Bone marrow (tissue), 2 donors: ENCODE results near the gene NCOA3.

Experiments
- DNase-seq, 2 donors: peaks; one replicate each; lab custom pipeline; 2025; lab: John Stamatoyannopoulos, UW

Gene NCOA3

DNA sequence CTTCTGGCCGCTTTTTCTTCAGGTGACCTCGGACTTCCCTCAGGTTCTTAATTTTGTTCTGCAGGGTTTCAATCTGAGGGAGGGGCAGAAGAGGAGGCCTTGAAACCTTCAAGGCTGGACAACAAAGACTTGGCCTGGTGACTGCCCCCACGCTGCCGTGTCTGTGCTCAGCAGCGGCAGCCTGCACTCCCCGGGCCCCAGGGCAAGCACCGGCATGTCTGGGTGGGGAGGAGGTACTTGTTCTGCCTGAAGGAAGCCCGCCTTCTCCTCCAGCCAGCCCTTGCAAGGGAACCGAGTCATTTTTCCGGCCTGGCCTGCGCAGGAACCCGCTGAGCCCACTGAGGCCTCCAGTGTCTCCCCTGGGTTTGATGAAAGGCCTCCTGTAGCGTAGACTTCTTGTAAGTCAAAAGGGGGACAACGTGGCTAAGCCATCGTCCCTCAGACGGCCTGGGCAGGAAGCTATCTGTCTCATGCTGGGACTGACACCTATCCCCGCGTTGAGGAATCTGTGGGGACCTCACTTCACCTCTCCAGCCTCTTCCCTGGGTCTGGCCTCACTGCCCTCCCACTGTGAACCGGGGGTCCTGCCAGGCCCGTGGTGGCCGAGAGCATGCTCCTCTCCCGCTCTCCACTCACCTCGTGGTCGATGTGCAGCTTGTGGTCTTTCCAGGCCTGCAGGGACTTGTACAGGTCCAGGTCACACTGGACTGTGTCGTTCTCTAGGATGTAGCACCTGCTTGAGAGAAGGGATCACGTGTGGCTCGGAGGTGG is 163.7 kb downstream of the NCOA3 start:
- DNase-seq: no peak

DNA sequence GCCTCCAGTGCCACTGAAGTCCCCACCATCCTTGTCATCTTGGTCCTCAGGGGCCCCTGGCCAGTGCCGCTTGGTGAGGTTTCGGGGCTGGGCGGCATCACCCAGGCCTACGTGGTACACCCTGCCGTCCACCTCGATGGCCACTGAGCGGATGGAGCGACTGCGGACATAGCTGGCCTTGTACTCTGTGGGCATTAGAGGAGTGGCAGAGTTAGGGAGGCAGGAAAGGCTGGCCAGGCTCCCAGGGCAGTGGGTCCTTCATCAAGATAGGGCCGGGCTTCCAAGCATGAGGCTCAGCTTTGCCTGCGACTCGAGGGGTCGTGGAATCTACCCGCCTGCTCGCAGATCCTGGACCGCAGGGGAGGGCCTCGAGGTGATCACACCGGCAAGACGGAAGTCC is 164.6 kb downstream of the NCOA3 start:
- DNase-seq: no peak

DNA sequence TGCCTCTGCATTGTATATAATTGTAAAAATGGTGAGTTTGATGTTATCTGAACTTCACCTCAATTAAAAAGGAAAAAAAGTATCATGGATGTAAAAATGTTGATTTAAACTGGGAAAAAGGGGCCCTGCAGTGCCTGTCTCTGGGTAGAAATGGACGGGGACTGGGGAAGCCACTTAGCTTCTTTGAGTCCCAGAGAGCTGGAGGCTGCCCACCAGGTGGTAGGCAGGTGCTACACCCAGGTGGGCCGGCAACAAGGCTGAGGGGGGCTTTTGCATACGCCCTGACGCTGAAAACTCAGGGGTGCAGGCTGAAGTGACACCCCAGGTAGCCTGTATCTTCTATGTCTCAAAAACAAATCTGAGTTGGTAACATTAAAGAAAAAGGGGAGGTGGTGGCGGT is 165.4 kb downstream of the NCOA3 start:
- no peak for DNase-seq

DNA sequence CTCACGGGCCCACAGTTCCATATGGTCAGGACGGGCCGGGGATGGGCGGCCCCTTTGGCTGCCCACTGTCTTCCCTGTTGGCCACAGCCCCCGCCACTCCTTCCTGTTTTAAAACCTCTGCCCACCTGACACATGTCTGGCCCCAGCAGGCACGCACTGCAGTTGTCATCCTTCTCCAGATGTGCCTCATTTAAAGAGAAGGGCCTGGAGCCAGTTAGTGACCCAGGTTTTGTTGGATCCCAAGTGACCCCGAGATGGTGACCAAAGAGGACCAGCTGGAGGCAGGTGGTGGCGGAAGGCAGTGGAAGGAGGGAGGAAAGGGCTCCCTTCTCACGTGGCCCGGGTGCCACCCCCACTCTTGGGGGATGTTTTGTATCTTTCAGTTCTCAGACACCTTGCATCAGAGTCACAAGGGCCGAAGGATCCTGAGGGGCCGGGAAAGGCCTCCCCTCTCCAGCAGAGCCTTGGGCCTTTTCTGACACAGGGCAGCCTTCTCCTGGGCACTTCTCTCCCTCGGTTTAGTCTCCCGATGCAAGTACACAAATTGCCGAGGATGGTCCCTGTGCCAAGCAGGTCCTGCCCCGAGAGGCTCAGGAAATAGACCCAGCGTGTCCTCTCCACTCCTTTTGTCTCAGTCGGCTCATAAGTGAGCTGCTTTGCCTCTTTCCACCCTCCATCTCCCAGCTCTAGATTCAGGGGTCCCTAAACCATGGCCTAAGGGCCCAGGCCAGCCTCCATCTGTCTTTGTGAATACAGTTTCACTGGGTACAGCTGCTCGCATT is 166.0 kb downstream of the NCOA3 start:
- DNase-seq: no peak

DNA sequence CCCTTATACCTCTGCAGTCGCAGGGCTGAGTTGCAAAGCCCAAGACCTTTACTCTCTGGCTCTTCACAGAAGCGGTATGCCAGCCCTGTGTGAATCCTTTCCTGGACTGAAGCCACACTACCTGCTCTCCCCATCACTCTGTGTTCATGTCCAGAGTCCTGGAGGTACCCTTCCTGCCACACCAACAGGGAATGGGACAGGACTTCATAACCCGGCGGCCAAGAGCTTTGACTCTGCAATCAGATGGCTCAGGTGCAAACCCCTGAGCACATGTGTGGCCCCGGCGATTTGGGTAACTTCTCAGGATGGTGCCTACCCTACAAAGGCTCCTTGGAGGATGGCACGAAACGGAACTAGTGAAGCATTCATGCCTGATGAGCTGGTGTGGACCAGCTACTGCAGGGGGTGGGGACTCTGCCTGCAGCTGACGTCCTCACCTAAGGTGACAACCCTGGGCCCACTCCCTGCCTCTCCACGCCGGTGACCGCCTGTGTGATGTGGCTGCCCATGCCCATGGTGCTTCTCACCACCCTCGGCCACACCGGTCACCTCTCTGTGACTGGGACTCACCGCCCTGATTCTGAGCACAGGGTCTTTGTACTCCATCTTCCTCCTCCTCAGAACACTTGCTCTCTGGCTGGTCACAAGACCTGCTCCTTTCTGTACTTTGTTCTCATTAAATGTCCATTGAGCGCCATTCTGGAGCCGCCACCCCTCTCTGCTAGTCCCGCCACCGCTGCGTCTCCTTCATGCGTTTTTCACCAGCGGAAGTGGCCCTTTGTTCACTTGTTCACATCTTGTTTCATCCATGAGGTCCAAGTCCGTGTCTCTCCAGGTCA is 166.8 kb downstream of the NCOA3 start:
- no peak for DNase-seq

DNA sequence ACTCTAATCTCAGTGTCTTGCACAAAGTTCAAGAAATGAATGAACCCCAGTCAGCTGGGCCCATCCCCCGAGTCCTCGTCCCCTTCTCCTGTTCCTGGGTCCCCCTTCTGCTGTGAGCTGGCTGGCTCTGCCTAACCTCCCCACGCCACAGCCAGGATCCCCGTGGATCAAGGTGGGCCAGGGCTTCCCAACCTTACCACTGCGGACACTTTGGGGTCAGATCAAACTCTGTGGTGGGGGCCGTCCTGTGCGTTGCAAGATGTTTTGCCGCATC is 167.4 kb downstream of the NCOA3 start:
- DNase-seq: no peak

DNA sequence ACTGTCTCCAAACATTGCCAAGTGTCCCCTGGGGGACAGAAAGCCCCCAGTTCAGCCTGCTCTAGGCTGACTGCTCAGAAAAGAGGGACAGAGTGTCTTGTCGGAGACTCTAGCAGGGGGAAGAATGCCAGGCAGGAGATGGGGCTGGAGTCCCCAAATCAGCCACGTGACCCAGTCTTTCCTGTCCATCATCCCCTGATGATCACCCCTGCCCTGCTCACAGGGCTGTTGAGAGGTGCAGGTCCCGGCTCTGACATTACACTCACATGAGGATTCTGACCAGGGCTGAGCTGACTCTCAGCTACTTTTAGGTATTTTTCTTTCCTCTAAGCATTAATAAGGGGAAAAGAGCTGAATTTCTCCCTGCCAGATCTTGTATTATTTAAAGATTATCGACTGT is 167.8 kb downstream of the NCOA3 start:
- DNase-seq: no peak

DNA sequence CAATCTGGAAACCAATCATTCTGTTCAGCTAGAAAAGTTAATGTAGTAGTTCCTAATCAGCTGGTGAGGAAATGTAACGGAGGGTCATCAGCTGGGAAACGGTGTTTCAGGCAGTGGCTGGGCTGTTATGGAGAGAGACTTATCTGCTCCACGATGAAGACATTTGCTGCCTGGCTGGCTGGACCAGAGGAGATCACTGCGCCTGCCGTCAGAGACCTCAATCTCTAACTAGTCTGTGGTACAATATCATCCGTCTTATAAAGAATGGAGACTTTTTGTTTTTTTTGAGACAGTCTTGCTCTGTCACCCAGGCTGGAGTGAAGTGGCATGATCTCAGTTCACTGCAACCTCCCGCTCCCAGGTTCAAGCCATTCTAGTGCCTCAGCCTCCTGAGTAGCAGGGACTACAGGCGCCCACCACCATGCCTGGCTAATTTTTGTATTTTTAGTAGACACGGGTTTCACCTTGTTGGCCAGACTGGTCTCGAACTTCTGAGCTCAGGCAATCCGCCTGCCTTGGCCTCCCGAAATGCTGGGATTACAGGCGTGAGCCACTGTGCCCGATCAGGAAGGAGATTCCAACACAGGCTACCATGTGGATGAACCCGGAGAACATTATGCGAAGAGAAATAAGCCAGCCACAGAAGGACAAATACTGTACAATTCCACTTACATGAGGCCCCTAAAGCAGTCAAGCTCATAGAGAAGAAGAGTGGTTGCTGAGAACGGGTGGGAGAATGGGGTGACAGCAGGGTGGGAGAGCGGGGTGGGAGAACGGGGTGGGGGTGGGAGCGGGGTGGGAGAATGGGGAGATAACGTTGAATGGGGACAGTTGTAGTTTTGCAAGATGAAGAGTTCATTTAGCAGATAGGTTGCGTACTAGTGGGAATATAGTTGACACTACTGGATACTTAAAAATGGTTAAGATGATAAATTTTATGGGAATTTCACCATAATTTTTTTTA is 168.5 kb downstream of the NCOA3 start:
- DNase-seq: no peak

DNA sequence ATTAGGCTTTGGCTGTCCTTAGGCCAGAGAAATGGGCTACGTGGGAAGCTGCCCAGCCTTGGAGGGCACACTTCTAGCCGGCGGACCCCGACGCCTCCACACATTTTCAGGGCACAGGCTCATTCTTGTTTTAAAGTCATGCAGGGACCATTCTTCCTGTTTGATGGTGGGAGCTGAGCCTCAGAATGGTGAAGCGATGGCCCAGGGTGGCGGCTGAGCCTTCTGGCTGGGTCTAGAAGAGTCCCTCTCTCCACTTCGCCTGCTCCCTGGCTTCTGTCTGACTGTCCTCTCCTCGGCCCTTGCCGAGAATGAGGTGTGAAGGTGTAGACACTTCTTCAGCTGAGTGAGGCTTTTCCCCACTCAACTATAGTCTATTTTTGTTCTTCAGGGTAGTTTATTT is 169.2 kb downstream of the NCOA3 start:
- DNase-seq: no peak

DNA sequence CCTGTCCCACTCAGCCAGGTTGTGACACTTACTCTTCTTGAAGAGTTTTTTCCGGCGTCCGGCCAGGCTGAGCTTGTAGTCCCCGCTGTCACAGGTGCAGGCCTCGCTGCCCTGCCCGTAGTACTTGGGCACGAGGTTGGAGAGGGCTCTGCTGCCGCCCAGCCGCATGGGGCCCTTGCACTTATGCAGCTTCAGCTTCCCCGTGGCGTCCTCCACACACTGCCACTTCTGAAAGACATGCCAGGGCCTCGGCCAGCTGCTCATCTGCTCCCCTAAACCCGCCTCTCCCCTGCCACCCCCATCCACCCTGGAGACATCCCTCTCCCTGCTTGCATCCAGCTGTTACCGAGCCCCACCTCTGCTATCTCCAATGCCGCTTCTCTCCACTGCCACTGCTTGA is 170.5 kb downstream of the NCOA3 start:
- no peak for DNase-seq

DNA sequence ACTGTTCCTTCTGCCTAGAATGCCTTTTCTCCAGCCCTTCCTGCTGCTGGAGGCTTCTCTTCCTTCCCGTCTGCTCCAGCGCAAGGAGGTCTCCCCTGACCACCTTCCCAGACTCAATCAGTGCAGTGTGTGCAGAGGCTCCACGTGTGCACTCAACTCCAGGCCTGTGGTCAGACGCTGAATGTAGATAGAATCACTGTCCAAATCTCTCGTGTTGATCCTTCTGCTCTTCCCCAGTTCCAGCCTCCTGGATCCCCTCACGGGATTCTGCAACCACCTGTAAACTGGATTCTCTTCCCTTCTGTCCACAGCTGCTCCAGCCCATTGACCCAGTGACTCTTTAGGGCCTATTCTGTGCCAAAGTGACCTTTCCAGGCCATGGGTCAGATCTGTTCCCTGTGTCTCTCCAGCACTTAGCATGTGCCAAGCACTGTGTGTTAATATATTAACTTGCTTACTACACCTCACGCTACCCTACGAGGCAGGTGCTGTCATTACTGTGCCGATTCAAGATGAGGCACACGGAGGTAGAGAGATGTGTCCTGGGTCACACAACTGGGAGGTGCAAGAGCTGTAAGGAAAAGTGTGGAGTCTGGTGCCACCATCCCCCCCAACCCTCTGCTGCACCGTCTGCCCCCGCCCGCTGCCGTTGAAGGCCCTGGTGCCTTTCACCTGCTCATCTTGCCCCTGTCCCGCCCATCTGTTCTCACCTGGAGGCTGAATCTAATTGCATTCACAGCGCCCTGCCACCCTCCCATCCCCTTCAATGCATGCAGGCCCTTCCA is 171.4 kb downstream of the NCOA3 start:
- no peak for DNase-seq

DNA sequence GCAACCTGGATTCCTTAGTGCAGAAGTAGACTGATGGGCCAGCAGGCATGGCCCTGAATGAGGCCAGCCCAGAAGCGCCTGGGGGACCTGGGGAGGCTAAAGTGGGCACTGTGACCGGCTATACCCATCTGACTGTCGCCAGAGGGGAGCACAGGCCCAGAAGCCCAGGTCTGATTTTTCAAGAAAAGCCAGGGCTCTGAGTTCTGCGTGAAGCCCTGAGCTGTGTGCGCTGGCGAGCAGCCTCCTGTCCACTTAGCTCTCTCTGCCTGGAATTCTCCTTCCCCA is 171.9 kb downstream of the NCOA3 start:
- no peak for DNase-seq

DNA sequence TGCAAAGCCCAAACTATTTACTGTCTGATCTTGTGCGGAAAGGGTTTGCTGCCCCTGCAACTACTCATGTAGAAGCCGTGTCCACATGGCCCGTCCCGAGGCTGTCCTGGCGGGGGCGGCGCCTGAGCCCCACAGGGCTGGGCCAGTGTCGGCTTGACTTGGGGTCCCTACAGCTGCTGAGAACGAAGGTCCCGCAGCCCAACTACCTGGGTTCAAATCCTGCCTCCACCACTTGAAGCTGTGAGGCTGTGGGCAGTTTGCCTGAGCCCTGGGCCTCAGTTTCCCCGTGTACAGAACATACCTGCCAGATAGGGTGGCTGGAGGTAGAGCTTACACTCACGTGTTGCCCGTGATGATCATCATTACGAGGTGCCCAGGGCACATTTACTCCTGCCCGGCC is 172.5 kb downstream of the NCOA3 start:
- no peak for DNase-seq

DNA sequence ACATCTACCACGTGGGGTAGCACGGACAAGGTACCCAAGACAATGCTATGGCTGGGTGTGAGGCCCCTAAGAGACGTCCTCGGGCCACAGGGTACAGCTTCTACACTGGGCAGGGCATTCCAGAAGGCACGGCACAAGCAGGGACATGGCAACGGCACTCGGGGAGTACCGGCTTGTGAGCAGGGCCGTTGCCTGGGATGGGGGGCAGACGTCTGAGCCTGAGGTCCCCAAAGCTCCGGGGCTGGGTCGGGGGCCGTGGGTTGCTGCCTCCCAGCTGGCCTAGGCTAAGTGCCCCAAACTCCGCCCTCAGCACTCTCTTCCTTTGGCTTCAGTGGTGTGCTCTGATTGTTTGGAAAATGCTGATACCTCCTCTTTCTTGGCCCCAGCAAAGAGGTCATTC is 173.0 kb downstream of the NCOA3 start:
- no peak for DNase-seq

DNA sequence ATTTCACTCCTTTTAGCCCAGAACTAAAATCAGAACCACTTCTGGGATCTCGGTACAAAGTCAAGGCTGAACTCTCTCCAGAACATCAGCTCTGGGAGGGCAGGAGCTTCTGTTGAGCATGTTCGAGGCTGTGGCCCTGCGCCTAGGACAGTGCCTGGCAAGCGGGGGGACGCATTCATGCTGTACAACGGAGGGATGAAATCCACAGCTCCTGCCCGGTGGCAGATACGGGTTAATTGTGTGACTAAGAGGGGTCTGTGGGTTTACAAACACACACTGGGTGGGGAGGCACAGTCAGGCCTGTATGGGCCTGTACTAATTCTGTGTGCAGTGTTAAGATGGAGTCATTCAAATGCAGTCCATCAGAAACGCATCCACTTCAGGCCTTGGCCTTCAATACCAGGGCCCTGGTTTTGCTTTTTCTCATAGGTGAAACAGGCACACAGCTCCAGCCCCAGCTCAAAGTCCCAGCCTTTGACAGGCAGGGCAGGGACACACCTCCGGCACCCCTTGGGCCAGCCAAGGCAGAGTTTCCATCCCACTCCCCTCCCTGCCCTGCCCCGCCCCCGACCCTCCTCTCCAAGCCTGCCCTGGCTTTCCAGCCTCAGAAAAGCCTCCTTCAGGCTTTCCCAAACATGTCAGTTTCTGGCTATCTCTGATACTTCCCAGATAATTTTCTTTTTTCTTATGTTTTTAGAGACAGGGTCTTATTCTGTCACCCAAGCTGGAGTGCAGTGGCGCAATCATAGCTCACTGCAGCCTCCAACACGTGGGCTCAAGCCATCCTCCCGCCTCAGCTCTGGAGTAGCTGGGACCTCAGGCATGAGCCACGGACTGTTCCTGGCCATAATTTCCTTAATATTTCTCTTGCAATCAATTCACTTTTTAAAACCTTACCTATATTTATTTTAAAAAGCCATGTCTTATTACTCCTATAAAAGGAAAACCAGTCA is 173.8 kb downstream of the NCOA3 start:
- DNase-seq: no peak

DNA sequence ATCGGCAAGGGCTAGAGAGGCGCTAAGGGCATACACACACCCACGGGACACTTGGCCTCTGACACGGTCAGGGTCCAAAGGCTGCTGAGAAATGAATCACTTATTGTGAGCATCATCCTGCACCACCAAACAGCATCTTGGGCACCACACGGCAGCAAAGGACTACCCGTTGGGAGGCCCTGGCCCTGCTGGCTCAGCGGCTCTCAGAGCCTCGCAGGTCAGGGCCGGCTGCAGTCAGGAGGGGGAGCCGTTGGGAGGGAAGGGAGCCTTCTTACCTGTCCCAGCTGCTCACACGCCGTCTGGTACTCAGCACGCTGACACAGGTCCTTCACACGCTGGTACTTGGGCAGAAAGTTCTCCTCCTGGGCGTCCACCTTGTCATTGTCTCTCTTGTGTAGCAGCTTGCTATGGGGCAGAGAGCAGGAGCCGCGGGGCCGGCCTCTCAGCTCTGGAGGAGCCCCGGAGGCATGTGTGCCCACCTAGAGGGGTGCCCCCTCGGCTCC is 174.6 kb downstream of the NCOA3 start:
- no peak for DNase-seq

DNA sequence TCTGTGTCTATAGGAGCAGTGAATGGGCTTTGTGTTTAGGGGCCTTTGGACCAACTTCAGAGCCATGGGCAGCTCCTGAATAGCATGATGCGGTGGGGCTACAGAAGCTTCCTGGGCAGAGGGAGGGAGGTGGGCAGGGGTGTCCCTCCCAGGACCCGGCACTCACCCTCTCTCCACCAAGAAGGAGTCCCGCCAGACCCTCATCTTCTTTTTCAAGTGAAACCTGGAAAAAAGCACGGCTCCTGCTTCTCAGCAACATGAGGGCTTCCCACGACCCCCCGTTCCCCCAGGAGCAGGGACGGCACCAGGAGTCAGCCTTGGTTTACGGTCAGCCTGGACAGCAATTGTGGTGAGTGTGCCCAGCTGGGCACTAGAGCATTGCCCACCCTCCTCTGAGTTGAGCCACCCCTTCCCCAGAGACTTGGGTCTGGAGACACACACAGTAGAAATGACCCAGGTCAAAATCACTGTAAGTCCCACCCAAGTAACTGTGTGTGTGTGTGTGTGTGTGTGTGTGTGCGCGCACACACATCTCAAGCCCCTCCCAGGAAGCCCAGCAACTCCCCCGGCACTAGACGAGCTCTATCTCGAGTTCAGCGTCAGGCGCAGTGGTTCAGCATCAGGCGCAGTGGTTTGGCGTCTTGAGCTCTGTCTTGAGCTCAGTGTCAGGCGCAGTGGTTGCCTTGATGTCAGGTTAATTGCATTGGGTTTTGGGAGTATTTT is 175.4 kb downstream of the NCOA3 start:
- peak in 1 of 2 donors; percentile 4 for DNase-seq

DNA sequence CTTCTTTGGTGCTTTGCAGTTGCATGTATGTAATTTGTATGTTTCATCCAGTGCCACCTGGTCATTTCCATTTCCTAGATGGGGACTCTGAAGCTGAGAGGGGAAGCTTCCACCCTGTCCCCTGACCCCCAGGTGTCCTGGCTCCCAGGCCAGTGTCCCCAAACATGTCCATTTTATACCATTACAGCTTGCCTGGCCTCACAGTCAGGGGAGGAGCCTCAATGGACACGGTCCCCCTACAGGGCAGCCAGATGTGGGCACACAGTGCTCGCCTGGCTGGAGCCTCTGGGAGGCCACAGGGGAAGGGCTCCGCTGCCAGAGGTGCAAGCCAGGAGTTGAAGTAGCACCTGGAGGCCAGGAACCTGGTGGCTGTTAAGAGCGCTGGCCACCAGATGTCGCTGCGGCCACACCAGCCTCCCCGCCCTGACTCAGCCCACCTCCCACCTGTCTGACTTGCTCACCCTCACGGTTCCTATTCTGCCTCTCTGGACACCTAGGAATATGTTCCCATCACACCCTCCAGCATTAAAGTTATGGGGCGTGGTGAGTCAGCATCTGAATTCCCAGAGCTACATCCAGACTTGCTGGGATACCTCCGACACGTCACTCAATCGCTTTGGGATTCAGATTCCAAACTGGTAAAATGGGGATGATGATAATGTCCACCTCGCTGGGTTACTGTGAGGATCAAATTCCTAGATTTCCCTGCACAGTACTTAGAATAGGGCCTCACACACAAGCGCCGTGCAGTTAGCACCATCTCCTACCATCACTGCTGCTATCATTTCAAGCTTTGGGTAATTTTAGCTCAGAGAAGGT is 176.2 kb downstream of the NCOA3 start:
- peak in 1 of 2 donors; percentile 3 for DNase-seq
